Thymus (tissue), 11 donors: ENCODE results near the gene SPECC1L. TPM values are rescaled to one million over a fixed set of nuclear protein-coding genes. Genes with fewer than 3 reads are reported as not detected.
A peak's percentile ranks its signal among the peaks of the same experiment; 100 is the strongest.

Experiments
- DNase-seq, 9 donors: peaks; one replicate each; pipeline ENCODE4 v3.0.0-alpha.2; 2013; ENCODE audit warnings: low spot score in 9 of 9, low read depth in 6 of 9, missing footprints in 1 of 9
- H3K27ac ChIP-seq, 2 donors: one replicate each; pipeline ENCODE4 v1.5.1; 2013; ENCODE audit warnings: control low read depth in 1 of 2, low read depth in 1 of 2, low read length in 1 of 2, mild to moderate bottlenecking in 1 of 2, moderate library complexity in 1 of 2
- H3K27me3 ChIP-seq, 2 donors: one replicate each; pipeline ENCODE4 v1.5.1; 2013; ENCODE audit warnings: low read length in 1 of 2; ENCODE audit not compliant: control insufficient read depth in 2 of 2, insufficient read depth in 1 of 2
- H3K36me3 ChIP-seq, 2 donors: one replicate each; pipeline ENCODE4 v1.5.1; 2013; ENCODE audit warnings: low read length in 1 of 2, mild to moderate bottlenecking in 1 of 2, moderate library complexity in 1 of 2; ENCODE audit not compliant: control insufficient read depth in 2 of 2, insufficient read depth in 2 of 2
- H3K4me1 ChIP-seq, 2 donors: one replicate each; pipeline ENCODE4 v1.5.1; 2013; ENCODE audit warnings: low read length in 2 of 2; ENCODE audit not compliant: control insufficient read depth in 2 of 2, insufficient read depth in 2 of 2
- H3K4me3 ChIP-seq, 2 donors: one replicate each; pipeline ENCODE4 v1.5.1; 2013; ENCODE audit warnings: low read length in 2 of 2, control low read depth in 1 of 2, mild to moderate bottlenecking in 1 of 2
- H3K9me3 ChIP-seq, 2 donors: one replicate each; pipeline ENCODE4 v1.5.1; 2013; ENCODE audit warnings: low read length in 1 of 2, mild to moderate bottlenecking in 1 of 2; ENCODE audit not compliant: control insufficient read depth in 2 of 2, insufficient read depth in 1 of 2
- WGBS: extraction: QIAGEN DNeasy Blood & Tissue Kit; methylation state at CpG from one replicate; pipeline ENCODE4 v1.1.7; 2013; 5-methylcytosine and 5-hydroxymethylcytosine counted together
- polyA plus RNA-seq: library from polyadenylated mRNA; stranded (reverse); fragments of 200-250 nt; gene quantifications from one replicate; pipeline ENCODE4 v1.2.3, GENCODE V29; 2013
- total RNA-seq: library from RNA; stranded (reverse); fragments of 120-200 nt; gene quantifications from one replicate; pipeline ENCODE4 v1.2.4, GENCODE V29; 2013
- donor health status: healthy.

Gene SPECC1L
- total and polyA plus RNA-seq, 2 donors: 11.6 to 20.5 TPM

- Histone ChIP-seq H3K27me3 (no peaks in the 10 kb centered on the region), H3K9me3 (no peaks in the 10 kb centered on the region), H3K4me3 (no peak overlapping the region), H3K27ac (no peak overlapping the region), H3K4me1 (peaks cover 0 to 13% of the 10 kb centered on the region in 2 donors), H3K36me3 (peaks cover 17 to 29% of the 10 kb centered on the region in 2 donors)
- 89% methylated on average over 3 of the region's 3 CpGs for WGBS
- no peak for DNase-seq
Measured at GRCh38 chr22:24376586-24376985, 106.0 kb downstream of the SPECC1L start.

- 6% methylated on average over 2 of the region's 2 CpGs for WGBS
Measured at GRCh38 chr22:24379536-24379935, 108.9 kb downstream of the SPECC1L start.

GRCh38 chr22:24380220-24380904 is 109.7 kb downstream of the SPECC1L start:
- DNase-seq: no peak
- Histone ChIP-seq H3K4me3 (no peak overlapping the region), H3K36me3 (peaks cover 11 to 21% of the 10 kb centered on the region in 2 donors), H3K4me1 (peaks cover 0 to 13% of the 10 kb centered on the region in 2 donors), H3K27me3 (no peaks in the 10 kb centered on the region), H3K27ac (no peak overlapping the region), H3K9me3 (no peaks in the 10 kb centered on the region)
- 93% methylated on average over 7 of the region's 7 CpGs for WGBS

More at GRCh38 chr22:24379536-24379935, 108.9 kb downstream of the SPECC1L start:
- Histone ChIP-seq H3K27ac (no peak overlapping the region), H3K4me1 (peaks cover 0 to 13% of the 10 kb centered on the region in 2 donors), H3K36me3 (peaks cover 11 to 25% of the 10 kb centered on the region in 2 donors), H3K27me3 (no peaks in the 10 kb centered on the region), H3K4me3 (no peak overlapping the region), H3K9me3 (no peaks in the 10 kb centered on the region)
- DNase-seq: peak in 6 of 9 donors; percentile 22 to 67 (median 33)

- Histone ChIP-seq H3K27ac (no peak overlapping the region), H3K27me3 (no peaks in the 10 kb centered on the region), H3K9me3 (no peaks in the 10 kb centered on the region), H3K36me3 (peaks cover 7 to 21% of the 10 kb centered on the region in 2 donors), H3K4me1 (peaks cover 0 to 13% of the 10 kb centered on the region in 2 donors), H3K4me3 (no peak overlapping the region)
- DNase-seq: no peak
- 93% methylated on average over 1 of the region's 1 CpG for WGBS
Measured at GRCh38 chr22:24380905-24381230, 110.2 kb downstream of the SPECC1L start.

- peaks cover 0 to 10% of the 10 kb centered on the region in 2 donors for H3K36me3 ChIP-seq
- H3K27ac ChIP-seq: no peak overlapping the region
- no peak overlapping the region for H3K4me3 ChIP-seq
- H3K9me3 ChIP-seq: no peaks in the 10 kb centered on the region
- 97% methylated on average over 2 of the region's 2 CpGs for WGBS
- no peak for DNase-seq
- no peaks in the 10 kb centered on the region for H3K27me3 ChIP-seq
- peaks cover 0 to 13% of the 10 kb centered on the region in 2 donors for H3K4me1 ChIP-seq
Measured at GRCh38 chr22:24383061-24383460, 112.4 kb downstream of the SPECC1L start.

GRCh38 chr22:24384131-24384530 is 113.5 kb downstream of the SPECC1L start:
- Histone ChIP-seq H3K36me3 (peaks cover 0 to 4% of the 10 kb centered on the region in 2 donors), H3K9me3 (no peaks in the 10 kb centered on the region), H3K27ac (no peak overlapping the region), H3K27me3 (no peaks in the 10 kb centered on the region), H3K4me1 (peaks cover 0 to 9% of the 10 kb centered on the region in 2 donors), H3K4me3 (no peak overlapping the region)
- no peak for DNase-seq
- WGBS: 96% methylated on average over 1 of the region's 1 CpG

- Histone ChIP-seq H3K36me3 (peaks cover 0 to 5% of the 10 kb centered on the region in 2 donors), H3K27me3 (no peaks in the 10 kb centered on the region), H3K9me3 (no peaks in the 10 kb centered on the region), H3K27ac (no peak overlapping the region), H3K4me3 (no peak overlapping the region), H3K4me1 (peaks cover 0 to 7% of the 10 kb centered on the region in 2 donors)
- no peak for DNase-seq
- WGBS: over 99% methylated on average over 2 of the region's 2 CpGs
Measured at GRCh38 chr22:24386937-24387471, 116.4 kb downstream of the SPECC1L start.

- Histone ChIP-seq H3K36me3 (peaks cover 0 to 11% of the 10 kb centered on the region in 2 donors), H3K27me3 (no peaks in the 10 kb centered on the region), H3K27ac (no peak overlapping the region), H3K4me1 (peaks cover 0 to 16% of the 10 kb centered on the region in 2 donors), H3K9me3 (no peaks in the 10 kb centered on the region), H3K4me3 (no peak overlapping the region)
- no peak for DNase-seq
- WGBS: 98% methylated on average over 1 of the region's 1 CpG
Measured at GRCh38 chr22:24389680-24390079, 119.0 kb downstream of the SPECC1L start.

GRCh38 chr22:24390156-24390555 is 119.5 kb downstream of the SPECC1L start:
- 99% methylated on average over 2 of the region's 2 CpGs for WGBS
- no peaks in the 10 kb centered on the region for H3K27me3 ChIP-seq
- H3K4me3 ChIP-seq: no peak overlapping the region
- H3K27ac ChIP-seq: no peak overlapping the region
- H3K9me3 ChIP-seq: no peaks in the 10 kb centered on the region
- DNase-seq: no peak
- peaks cover 0 to 12% of the 10 kb centered on the region in 2 donors for H3K36me3 ChIP-seq
- peaks cover 0 to 16% of the 10 kb centered on the region in 2 donors for H3K4me1 ChIP-seq
